Memory B cell (primary cell): Measurements from ENCODE around the gene TMEM30B.

Experiments used
- ATAC-seq: fragments of 150-1000 bp; cut with Tn5 transposase; 2 replicates; pipeline ENCODE4 v1.10.0; 2021; ENCODE audit warnings: low read depth, mild to moderate bottlenecking, moderate library complexity
- DNase-seq, 2 donors: peaks; one replicate each; pipeline ENCODE4 v3.0.0; 2022; ENCODE audit warnings: low spot score in 2 of 2
- H3K27ac Mint-ChIP-seq: one replicate; pipeline ENCODE4 v1.8.0; 2022; ENCODE audit warnings: mild to moderate bottlenecking, moderate library complexity, mixed read lengths
- H3K27me3 Mint-ChIP-seq: one replicate; pipeline ENCODE4 v1.8.0; 2022; ENCODE audit warnings: mixed read lengths
- H3K36me3 Mint-ChIP-seq: one replicate; pipeline ENCODE4 v1.8.0; 2022; ENCODE audit warnings: mild to moderate bottlenecking, mixed read lengths
- H3K4me1 Mint-ChIP-seq: one replicate; pipeline ENCODE4 v1.8.0; 2022; ENCODE audit warnings: mixed read lengths
- H3K4me3 Mint-ChIP-seq: one replicate; pipeline ENCODE4 v1.8.0; 2022; ENCODE audit warnings: mild to moderate bottlenecking, moderate library complexity, mixed read lengths
- H3K9me3 Mint-ChIP-seq: one replicate; pipeline ENCODE4 v1.8.0; 2022; ENCODE audit warnings: mixed read lengths

Gene TMEM30B, protein sequence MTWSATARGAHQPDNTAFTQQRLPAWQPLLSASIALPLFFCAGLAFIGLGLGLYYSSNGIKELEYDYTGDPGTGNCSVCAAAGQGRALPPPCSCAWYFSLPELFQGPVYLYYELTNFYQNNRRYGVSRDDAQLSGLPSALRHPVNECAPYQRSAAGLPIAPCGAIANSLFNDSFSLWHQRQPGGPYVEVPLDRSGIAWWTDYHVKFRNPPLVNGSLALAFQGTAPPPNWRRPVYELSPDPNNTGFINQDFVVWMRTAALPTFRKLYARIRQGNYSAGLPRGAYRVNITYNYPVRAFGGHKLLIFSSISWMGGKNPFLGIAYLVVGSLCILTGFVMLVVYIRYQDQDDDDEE

DNA sequence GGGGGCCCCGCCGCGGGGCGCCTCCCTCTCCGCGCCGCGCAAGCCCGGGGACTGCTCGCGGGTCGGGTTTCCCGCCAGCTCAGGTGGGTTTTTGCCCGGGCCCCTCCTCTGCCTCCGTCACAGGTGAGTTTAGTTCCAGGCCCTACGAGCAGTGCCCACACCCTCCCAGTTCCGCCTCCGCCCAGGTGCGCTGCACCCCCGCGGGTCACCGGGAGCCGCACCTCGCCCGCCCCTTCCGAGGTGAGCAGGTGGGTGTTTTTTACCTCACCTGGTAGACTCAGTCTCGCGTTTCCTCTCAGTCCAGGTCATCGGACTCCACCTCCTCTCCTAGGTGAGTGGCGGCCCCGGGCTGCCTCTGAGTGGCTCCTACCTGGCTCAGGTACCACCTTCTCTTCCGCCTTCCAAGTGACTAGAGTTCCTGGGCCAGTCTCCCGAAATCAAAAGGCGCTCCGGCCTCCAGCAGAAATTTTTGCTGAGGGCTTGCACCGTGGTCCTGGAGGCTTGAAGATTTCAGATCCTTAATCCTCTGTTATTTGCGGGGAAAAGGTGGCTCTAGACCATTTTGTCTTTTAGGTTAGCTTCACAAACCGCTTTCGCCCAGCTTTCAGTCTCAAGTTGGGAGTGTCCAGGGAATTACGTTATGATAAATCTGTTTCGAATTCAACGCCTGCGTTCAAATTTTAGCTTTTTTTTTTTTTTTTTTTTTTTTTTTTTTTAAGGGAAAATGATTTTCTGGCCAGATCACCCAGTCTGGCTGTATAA, at the start of gene TMEM30B:
TSS of gene TMEM30B (minus strand) at position 153 of the 762 bp plus-strand sequence. CDS start 191 bp downstream, outside the sequence.
- Mint-ChIP-seq H3K27ac (no peak within 1 kb of the TSS), H3K36me3 (no peaks in the 10 kb centered on the region), H3K4me3 (peak within 1 kb of the TSS; percentile 75), H3K9me3 (no peaks in the 10 kb centered on the region), H3K27me3 (peaks cover 27% of the 10 kb centered on the region), H3K4me1 (peaks cover 6% of the 10 kb centered on the region)
- DNase-seq (peak in 1 of 2 donors; percentile 14), ATAC-seq (peak; percentile 28)

DNA sequence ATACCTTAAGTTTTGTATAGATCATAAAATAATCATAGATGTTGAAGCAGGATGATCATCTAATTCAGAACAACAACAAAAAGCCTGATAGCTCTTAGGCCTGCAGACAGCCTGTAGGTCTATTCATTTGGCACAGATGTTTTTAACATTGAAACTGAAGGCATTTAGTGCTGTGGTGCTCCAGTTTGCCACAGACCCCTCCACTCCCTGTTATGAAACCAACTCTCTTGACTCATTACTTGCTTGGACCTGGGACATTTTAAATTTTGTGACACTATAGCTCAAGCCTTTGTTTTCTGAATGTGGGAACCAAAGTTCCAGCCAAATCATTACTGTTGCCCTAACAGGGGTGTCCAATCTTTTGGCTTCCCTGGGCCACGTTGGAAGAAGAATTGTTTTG, 49.4 kb upstream of the TMEM30B start:
- Mint-ChIP-seq H3K36me3 (no peaks in the 10 kb centered on the region), H3K27ac (no peak overlapping the region), H3K27me3 (peaks cover 7% of the 10 kb centered on the region), H3K4me1 (peaks cover 7% of the 10 kb centered on the region), H3K9me3 (peaks cover 2% of the 10 kb centered on the region), H3K4me3 (no peak overlapping the region)
- no peak for ATAC-seq
- DNase-seq = no peak

DNA sequence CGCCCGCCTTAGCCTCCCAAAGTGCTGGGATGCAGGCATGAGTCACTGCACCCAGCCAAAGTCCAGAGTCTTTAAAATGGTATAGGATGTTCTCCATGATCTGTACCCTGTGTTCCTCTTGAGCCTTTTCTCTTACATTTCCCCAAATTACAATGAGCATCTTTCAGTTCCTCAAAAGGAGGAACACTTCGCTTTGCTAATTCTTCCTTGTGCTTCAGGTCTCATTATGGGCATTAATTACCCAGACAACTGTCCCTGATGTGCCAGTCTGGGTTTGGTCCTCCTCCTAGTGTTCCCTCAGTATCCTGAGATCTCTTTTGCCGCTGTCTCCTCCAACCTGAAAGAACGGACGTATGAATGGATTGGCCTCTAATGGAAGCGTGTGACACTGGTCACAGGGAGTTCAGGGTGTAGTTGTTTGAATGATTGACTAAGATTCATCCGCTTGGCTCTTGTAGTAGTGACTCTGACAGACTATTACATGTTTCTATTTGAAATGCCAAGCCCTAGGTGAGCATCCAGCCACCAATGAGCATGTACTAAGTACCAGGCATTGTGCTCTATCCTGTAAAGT, 48.4 kb upstream of the TMEM30B start:
- peaks cover 7% of the 10 kb centered on the region for H3K27me3 Mint-ChIP-seq
- H3K36me3 Mint-ChIP-seq = no peaks in the 10 kb centered on the region
- H3K27ac Mint-ChIP-seq = no peak overlapping the region
- ATAC-seq (peak; percentile 67), DNase-seq (no peak)
- peaks cover 7% of the 10 kb centered on the region for H3K4me1 Mint-ChIP-seq
- H3K9me3 Mint-ChIP-seq = peaks cover 5% of the 10 kb centered on the region
- H3K4me3 Mint-ChIP-seq = no peak overlapping the region

DNA sequence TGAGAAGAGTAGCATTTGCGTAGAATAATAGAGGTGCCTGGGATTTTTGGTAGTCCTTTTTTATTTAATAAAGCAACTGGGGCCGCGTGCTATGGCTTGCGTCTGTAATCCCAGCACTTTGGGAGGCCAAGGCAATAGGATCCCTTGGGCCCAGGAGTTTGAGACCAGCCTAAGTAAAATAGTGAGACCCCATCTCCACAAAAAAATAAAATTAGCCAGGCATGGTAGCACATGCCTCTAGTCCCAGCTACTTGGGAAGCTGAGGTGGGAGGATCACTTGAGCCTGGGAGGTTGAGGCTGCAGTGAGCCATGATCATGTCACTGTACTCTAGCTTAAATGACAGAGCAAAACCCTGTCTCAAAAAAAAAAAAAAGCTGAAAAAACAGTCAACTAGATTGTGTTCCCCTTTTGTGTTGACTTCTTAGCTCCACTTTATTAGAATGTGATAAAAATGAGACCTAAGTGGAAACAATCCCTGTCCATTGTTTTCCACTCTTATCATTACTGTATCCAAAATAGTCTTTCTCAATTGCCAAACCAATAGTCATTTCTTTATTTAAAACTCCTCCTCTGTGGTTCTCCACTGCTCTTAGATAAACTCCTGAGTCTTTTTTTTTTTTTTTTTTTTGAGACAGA, 47.6 kb upstream of the TMEM30B start:
- DNase-seq (no peak), ATAC-seq (no peak)
- no peaks in the 10 kb centered on the region for H3K36me3 Mint-ChIP-seq
- peaks cover under 1% of the 10 kb centered on the region for H3K27me3 Mint-ChIP-seq
- peaks cover 7% of the 10 kb centered on the region for H3K4me1 Mint-ChIP-seq
- H3K27ac Mint-ChIP-seq = no peak overlapping the region
- H3K9me3 Mint-ChIP-seq = peaks cover 5% of the 10 kb centered on the region
- H3K4me3 Mint-ChIP-seq = no peak overlapping the region

DNA sequence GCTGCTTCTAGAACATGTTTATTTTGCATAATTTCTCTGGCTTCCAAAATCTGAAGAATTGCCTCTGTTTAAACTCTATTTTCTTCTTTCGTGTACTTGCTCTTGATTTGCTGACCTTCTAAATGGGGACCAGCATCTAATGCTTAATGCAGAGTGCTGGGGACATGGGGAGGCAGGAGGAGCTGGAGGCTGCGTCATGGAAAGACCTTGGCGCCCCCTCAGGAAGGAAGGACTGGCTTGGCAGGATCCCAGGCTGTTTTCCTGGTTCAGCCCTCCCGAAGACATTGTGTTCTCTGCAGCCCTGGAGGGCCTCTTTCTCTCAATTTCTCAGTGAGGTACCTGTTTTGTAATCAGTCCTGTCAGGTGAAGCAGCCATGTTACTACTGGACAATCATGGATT, 45.7 kb upstream of the TMEM30B start:
- H3K27me3 Mint-ChIP-seq = peaks cover 2% of the 10 kb centered on the region
- peaks cover 5% of the 10 kb centered on the region for H3K9me3 Mint-ChIP-seq
- ATAC-seq (no peak), DNase-seq (no peak)
- H3K4me3 Mint-ChIP-seq = no peak overlapping the region
- no peak overlapping the region for H3K27ac Mint-ChIP-seq
- no peaks in the 10 kb centered on the region for H3K36me3 Mint-ChIP-seq
- peaks cover 13% of the 10 kb centered on the region for H3K4me1 Mint-ChIP-seq

DNA sequence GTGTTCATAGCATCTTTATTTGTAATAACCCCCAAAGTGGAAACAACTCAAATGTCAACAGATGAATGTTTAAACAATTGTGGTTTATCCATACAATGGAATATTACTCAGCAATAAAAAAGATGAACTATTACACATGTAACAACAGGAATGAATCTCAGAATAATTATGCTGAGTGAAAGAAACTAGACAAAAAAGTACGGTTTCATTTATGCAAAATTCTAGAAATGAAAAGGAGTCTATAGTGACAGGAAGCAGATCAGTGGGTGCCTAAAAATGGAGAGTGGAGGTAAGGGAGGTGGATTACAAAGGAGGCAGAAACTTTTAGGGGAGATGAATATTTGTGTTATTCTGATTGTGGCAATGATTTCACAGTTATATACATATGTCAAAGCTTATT, 45.0 kb upstream of the TMEM30B start:
- Mint-ChIP-seq H3K9me3 (peaks cover 5% of the 10 kb centered on the region), H3K4me1 (peaks cover 13% of the 10 kb centered on the region), H3K36me3 (no peaks in the 10 kb centered on the region), H3K27me3 (peaks cover 2% of the 10 kb centered on the region), H3K4me3 (no peak overlapping the region), H3K27ac (no peak overlapping the region)
- no peak for DNase-seq
- ATAC-seq = no peak

DNA sequence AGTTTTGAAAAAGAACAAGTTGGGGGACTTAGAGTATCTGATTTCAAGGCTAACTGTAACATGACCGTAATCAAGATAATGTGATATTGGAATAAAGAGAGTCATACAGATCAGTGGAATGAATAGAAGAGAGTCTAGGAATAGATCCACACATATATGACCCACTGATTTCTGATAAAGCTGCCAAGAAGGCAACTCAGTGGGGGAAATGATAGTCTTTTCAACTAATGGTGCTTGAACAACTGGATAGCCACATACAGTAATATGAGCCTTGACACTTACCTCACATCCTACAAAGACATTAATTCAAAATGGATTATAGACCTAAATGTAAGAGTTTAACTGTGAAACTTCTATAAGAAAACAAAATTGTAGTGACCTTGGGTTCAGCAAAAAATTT, 44.0 kb upstream of the TMEM30B start:
- peaks cover 2% of the 10 kb centered on the region for H3K27me3 Mint-ChIP-seq
- H3K4me3 Mint-ChIP-seq = no peak overlapping the region

DNA sequence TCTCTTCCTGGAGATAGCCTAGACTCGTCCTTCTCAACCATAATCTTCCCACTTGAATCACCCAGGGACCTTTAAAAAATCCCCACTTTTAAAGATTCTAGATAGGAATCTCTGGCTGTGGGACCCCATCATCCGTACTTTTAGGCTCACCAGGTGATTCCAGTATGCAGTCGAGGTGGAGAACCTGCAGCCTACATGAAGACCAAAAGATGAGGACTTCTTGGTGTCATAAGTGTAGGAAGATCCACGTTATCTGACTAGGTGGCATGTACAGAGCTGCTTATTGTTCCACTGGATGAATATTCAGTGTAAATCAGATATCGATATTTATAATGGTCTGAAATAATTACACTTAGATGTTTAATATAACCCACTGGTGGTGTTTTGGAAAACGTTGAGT, 42.8 kb upstream of the TMEM30B start:
- Mint-ChIP-seq H3K27ac (no peak overlapping the region), H3K27me3 (peaks cover 2% of the 10 kb centered on the region), H3K36me3 (no peaks in the 10 kb centered on the region), H3K4me3 (no peak overlapping the region), H3K9me3 (peaks cover 5% of the 10 kb centered on the region), H3K4me1 (peaks cover 6% of the 10 kb centered on the region)
- ATAC-seq = no peak
- DNase-seq = no peak

More for the DNA sequence above, 44.0 kb upstream of the TMEM30B start:
- no peaks in the 10 kb centered on the region for H3K36me3 Mint-ChIP-seq
- H3K27ac Mint-ChIP-seq = no peak overlapping the region
- H3K9me3 Mint-ChIP-seq = peaks cover 5% of the 10 kb centered on the region
- ATAC-seq = no peak
- DNase-seq = no peak
- peaks cover 13% of the 10 kb centered on the region for H3K4me1 Mint-ChIP-seq

DNA sequence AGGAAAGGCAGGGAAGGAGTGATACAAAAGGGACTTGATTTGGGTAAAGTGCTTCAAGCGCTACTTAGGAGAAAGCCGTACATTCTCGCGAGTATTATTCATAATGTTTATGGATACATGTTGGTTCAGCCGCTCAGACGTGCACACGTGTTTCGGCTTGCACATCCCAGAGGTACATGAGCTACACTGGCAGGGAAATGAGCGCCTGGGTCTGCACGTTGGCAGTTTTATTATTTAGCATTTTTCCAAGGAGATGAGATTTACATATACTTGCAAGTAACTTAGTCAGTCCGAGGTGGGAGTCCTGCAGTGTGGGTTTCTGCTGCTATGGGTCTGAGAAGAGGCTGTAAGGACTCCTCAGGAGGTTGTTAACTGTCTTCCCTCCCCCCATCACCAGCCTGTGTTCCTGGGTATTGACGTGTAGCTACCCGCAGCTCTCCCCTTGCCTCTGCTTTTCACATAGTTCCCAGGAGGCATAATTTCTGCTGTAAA, 41.7 kb upstream of the TMEM30B start:
- ATAC-seq (no peak), DNase-seq (no peak)
- no peak overlapping the region for H3K27ac Mint-ChIP-seq
- no peaks in the 10 kb centered on the region for H3K36me3 Mint-ChIP-seq
- peaks cover 5% of the 10 kb centered on the region for H3K9me3 Mint-ChIP-seq
- peaks cover 6% of the 10 kb centered on the region for H3K4me1 Mint-ChIP-seq
- H3K27me3 Mint-ChIP-seq = peaks cover 2% of the 10 kb centered on the region
- H3K4me3 Mint-ChIP-seq = peak overlapping the region; percentile 77

DNA sequence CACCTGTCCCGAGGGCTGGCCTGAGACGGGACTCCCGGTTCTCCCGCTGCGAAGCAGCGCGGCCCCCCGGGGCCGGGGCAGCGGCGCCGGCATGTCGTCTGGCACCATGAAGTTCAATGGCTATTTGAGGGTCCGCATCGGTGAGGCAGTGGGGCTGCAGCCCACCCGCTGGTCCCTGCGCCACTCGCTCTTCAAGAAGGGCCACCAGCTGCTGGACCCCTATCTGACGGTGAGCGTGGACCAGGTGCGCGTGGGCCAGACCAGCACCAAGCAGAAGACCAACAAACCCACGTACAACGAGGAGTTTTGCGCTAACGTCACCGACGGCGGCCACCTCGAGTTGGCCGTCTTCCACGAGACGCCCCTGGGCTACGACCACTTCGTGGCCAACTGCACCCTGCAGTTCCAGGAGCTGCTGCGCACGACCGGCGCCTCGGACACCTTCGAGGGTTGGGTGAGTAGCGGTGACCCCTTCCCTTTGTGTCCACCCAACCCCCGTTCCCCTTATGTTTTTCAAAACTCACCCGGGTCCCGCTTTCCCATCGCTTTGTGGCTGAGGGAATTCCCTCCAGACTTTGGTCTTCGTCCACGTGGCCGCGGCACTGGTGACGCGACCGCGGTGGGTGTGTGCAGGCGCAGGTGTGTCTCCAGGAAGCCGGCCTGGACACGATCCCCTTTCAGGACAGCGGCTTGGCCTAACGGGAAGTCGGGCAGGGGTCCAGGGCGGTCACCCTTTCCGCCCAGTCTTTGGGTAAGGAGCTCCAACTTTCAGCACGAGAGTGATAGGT, 41.1 kb upstream of the TMEM30B start:
- ATAC-seq (peak; percentile 15), DNase-seq (peak in 1 of 2 donors; percentile 0)
- H3K27ac Mint-ChIP-seq = no peak overlapping the region
- H3K9me3 Mint-ChIP-seq = peaks cover 5% of the 10 kb centered on the region
- no peaks in the 10 kb centered on the region for H3K36me3 Mint-ChIP-seq
- peaks cover 2% of the 10 kb centered on the region for H3K27me3 Mint-ChIP-seq
- H3K4me1 Mint-ChIP-seq = peaks cover 6% of the 10 kb centered on the region
- H3K4me3 Mint-ChIP-seq = peak overlapping the region; percentile 77

DNA sequence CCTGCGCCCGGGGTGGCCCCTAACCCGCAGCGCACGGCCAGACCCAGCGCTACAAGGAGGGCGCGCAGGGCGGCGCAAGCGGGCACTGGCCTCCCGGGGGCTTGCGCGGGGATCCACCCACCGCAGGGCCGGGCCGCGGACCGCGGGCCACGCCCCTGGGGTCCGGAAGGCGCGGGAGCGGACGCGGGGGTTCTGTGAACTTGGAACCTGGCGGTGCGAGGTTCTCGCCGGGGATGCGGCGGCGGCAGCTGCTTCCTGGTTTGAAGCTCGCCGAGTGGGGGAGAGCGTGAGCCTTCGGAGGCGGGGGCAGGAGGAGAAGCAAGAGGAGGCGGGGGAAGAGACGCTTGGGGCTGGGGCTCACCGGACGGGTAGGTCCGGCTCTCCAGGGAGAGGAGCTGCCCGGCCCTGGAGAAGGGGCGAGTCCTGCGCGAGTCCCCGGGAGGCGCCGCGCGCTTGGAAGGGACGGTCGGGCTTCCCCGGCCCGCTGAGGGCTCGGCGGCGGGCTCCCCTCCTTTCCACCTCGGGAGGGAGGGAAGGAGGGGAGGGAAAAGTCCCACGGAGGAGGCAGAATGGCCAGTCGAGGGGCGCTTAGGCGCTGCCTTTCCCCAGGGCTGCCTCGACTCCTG, 40.4 kb upstream of the TMEM30B start, which contains the start of gene PRKCH:
TSS of gene PRKCH (plus strand) at position 195 of the 626 bp plus-strand sequence. CDS start 523 bp downstream, outside the sequence.
- Mint-ChIP-seq H3K9me3 (peaks cover 5% of the 10 kb centered on the region), H3K36me3 (no peaks in the 10 kb centered on the region), H3K4me3 (peak within 1 kb of the TSS; percentile 85), H3K4me1 (peaks cover 6% of the 10 kb centered on the region), H3K27ac (no peak within 1 kb of the TSS), H3K27me3 (peaks cover 2% of the 10 kb centered on the region)
- ATAC-seq (peak; percentile 77), DNase-seq (peak; percentile 20 to 51)

DNA sequence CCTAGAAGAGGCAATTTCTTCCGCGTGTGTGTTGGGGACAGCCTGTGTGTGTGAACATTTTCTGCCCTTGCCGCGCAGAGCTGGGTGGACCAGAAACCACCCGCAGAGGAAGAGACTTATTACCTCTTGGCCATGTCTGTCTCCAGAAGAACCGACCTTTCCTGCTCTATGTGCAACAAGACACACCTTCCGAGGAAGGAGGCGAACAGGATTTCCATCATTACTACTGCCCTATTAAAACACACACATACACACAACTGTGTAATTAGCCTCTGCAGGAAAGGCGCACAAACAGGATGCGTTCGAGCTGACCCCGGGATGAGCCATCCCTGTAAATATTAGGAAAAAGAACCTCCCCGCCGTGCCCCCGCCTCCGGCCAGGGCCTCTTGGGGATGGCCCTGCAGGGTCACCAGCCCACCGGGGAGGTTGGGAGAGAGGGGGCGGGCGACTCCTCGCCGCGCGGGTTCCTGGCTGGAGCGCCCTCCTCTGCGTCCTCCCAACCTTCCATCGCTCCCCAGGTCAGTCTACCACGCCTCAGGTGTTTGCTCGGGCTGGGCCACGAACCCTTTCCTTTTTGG, 39.8 kb upstream of the TMEM30B start:
- peak overlapping the region; percentile 85 for H3K4me3 Mint-ChIP-seq
- H3K36me3 Mint-ChIP-seq = no peaks in the 10 kb centered on the region
- DNase-seq = no peak
- no peak for ATAC-seq
- H3K9me3 Mint-ChIP-seq = peaks cover 2% of the 10 kb centered on the region
- H3K27ac Mint-ChIP-seq = no peak overlapping the region
- peaks cover 2% of the 10 kb centered on the region for H3K27me3 Mint-ChIP-seq
- peaks cover 6% of the 10 kb centered on the region for H3K4me1 Mint-ChIP-seq
